ENCODE data around the gene GK2. TPM values are rescaled to one million over a fixed set of nuclear protein-coding genes. Genes with fewer than 3 reads are reported as not detected.

GK2 gene
- total and polyA plus RNA-seq, 7 experiments from 2014 or later: not detected

- no peak overlapping the region for H3K4me3 Mint-ChIP-seq
- ChIA-PET POLR2A (no interaction called here), CTCF (no interaction called here)
- intact Hi-C loops (cut with micrococcal nuclease): no loop called here
- H3K4me1 Mint-ChIP-seq: no peaks in the 10 kb centered on the region
- H3K27ac ChIP-seq (ENCODE audit: low read depth, low read length): no peak overlapping the region
- H3K4me3 ChIP-seq (ENCODE audit: low read length): no peak overlapping the region
- H3K27ac Mint-ChIP-seq: no peak overlapping the region
- no peak for DNase-seq
- ATAC-seq: no peak
- H3K27me3 ChIP-seq (ENCODE audit: control insufficient read depth in 2 of 2, insufficient read depth in 2 of 2, low read length in 2 of 2): no peaks in the 10 kb centered on the region
- no peaks in the 10 kb centered on the region for H3K4me1 ChIP-seq (ENCODE audit: control insufficient read depth in 2 of 2, insufficient read depth in 2 of 2, low read length in 2 of 2)
- H3K9me3 Mint-ChIP-seq: peaks cover 0 to 17% (median 4%) of the 10 kb centered on the region in 11 donors
- no peaks in the 10 kb centered on the region for H3K36me3 ChIP-seq (ENCODE audit: control insufficient read depth in 2 of 3, insufficient read depth in 3 of 3, low read length in 3 of 3)
- no peaks in the 10 kb centered on the region for H3K9me3 ChIP-seq (ENCODE audit: control insufficient read depth in 2 of 3, low read length in 3 of 3)
- no peaks in the 10 kb centered on the region for H3K36me3 Mint-ChIP-seq
- peaks cover 0 to 9% (median 0%) of the 10 kb centered on the region in 5 donors for H3K27me3 Mint-ChIP-seq
These were observed 31.5 kb upstream of the GK2 start for GRCh38 chr4:79439489-79439888.

- Histone ChIP-seq H3K4me1 (ENCODE audit: control insufficient read depth in 2 of 2, insufficient read depth in 2 of 2, low read length in 2 of 2) (no peaks in the 10 kb centered on the region), H3K36me3 (ENCODE audit: control insufficient read depth in 2 of 3, insufficient read depth in 3 of 3, low read length in 3 of 3) (no peaks in the 10 kb centered on the region), H3K27me3 (ENCODE audit: control insufficient read depth in 2 of 2, insufficient read depth in 2 of 2, low read length in 2 of 2) (no peaks in the 10 kb centered on the region), H3K4me3 (ENCODE audit: low read length) (no peak overlapping the region), H3K9me3 (ENCODE audit: control insufficient read depth in 2 of 3, low read length in 3 of 3) (no peaks in the 10 kb centered on the region), H3K27ac (ENCODE audit: low read depth, low read length) (no peak overlapping the region)
- ChIA-PET CTCF (no interaction called here), POLR2A (no interaction called here)
- DNase-seq (no peak), ATAC-seq (no peak)
- intact Hi-C loops (cut with micrococcal nuclease): no loop called here
- Mint-ChIP-seq H3K9me3 (peaks cover 0 to 5% (median 0%) of the 10 kb centered on the region in 11 donors), H3K4me3 (no peak overlapping the region), H3K36me3 (no peaks in the 10 kb centered on the region), H3K27ac (no peak overlapping the region), H3K27me3 (no peaks in the 10 kb centered on the region), H3K4me1 (no peaks in the 10 kb centered on the region)
These were observed 23.8 kb upstream of the GK2 start for GRCh38 chr4:79431839-79432238.

GRCh38 chr4:79429113-79429903, 21.3 kb upstream of the GK2 start:
- H3K4me3 ChIP-seq (ENCODE audit: low read length): no peak overlapping the region
- no peaks in the 10 kb centered on the region for H3K36me3 ChIP-seq (ENCODE audit: control insufficient read depth in 2 of 3, insufficient read depth in 3 of 3, low read length in 3 of 3)
- H3K4me1 ChIP-seq (ENCODE audit: control insufficient read depth in 2 of 2, insufficient read depth in 2 of 2, low read length in 2 of 2): no peaks in the 10 kb centered on the region
- ATAC-seq: no peak
- no peak overlapping the region for H3K27ac ChIP-seq (ENCODE audit: low read depth, low read length)
- intact Hi-C loops (cut with micrococcal nuclease): no loop called here
- CTCF ChIA-PET: no interaction called here
- H3K27ac Mint-ChIP-seq: no peak overlapping the region
- DNase-seq: no peak
- no peaks in the 10 kb centered on the region for H3K27me3 Mint-ChIP-seq
- POLR2A ChIA-PET: no interaction called here
- no peaks in the 10 kb centered on the region for H3K36me3 Mint-ChIP-seq
- peaks cover 0 to 4% (median 0%) of the 10 kb centered on the region in 11 donors for H3K9me3 Mint-ChIP-seq
- no peaks in the 10 kb centered on the region for H3K27me3 ChIP-seq (ENCODE audit: control insufficient read depth in 2 of 2, insufficient read depth in 2 of 2, low read length in 2 of 2)
- no peaks in the 10 kb centered on the region for H3K9me3 ChIP-seq (ENCODE audit: control insufficient read depth in 2 of 3, low read length in 3 of 3)
- H3K4me3 Mint-ChIP-seq: no peak overlapping the region
- H3K4me1 Mint-ChIP-seq: no peaks in the 10 kb centered on the region

GRCh38 chr4:79426989-79427388, 19.0 kb upstream of the GK2 start:
- Histone ChIP-seq H3K4me1 (ENCODE audit: control insufficient read depth in 2 of 2, insufficient read depth in 2 of 2, low read length in 2 of 2) (no peaks in the 10 kb centered on the region), H3K27me3 (ENCODE audit: control insufficient read depth in 2 of 2, insufficient read depth in 2 of 2, low read length in 2 of 2) (no peaks in the 10 kb centered on the region), H3K9me3 (ENCODE audit: control insufficient read depth in 2 of 3, low read length in 3 of 3) (no peaks in the 10 kb centered on the region), H3K27ac (ENCODE audit: low read depth, low read length) (no peak overlapping the region), H3K4me3 (ENCODE audit: low read length) (no peak overlapping the region), H3K36me3 (ENCODE audit: control insufficient read depth in 2 of 3, insufficient read depth in 3 of 3, low read length in 3 of 3) (no peaks in the 10 kb centered on the region)
- POLR2A ChIA-PET: no interaction called here
- ATAC-seq (no peak), DNase-seq (no peak)
- Mint-ChIP-seq H3K36me3 (no peaks in the 10 kb centered on the region), H3K9me3 (no peaks in the 10 kb centered on the region), H3K27me3 (no peaks in the 10 kb centered on the region), H3K4me3 (no peak overlapping the region), H3K27ac (no peak overlapping the region), H3K4me1 (no peaks in the 10 kb centered on the region)
- CTCF ChIA-PET: no interaction called here
- intact Hi-C loops (cut with micrococcal nuclease): no loop called here

GRCh38 chr4:79425586-79425985, 17.6 kb upstream of the GK2 start:
- H3K27ac Mint-ChIP-seq: no peak overlapping the region
- no peaks in the 10 kb centered on the region for H3K4me1 ChIP-seq (ENCODE audit: control insufficient read depth in 2 of 2, insufficient read depth in 2 of 2, low read length in 2 of 2)
- peaks cover 0 to 9% (median 1%) of the 10 kb centered on the region in 11 donors for H3K9me3 Mint-ChIP-seq
- no peak for DNase-seq
- no peaks in the 10 kb centered on the region for H3K27me3 ChIP-seq (ENCODE audit: control insufficient read depth in 2 of 2, insufficient read depth in 2 of 2, low read length in 2 of 2)
- H3K9me3 ChIP-seq (ENCODE audit: control insufficient read depth in 2 of 3, low read length in 3 of 3): no peaks in the 10 kb centered on the region
- intact Hi-C loops (cut with micrococcal nuclease): no loop called here
- no peak overlapping the region for H3K4me3 ChIP-seq (ENCODE audit: low read length)
- no peak overlapping the region for H3K4me3 Mint-ChIP-seq
- no peaks in the 10 kb centered on the region for H3K27me3 Mint-ChIP-seq
- no peaks in the 10 kb centered on the region for H3K36me3 ChIP-seq (ENCODE audit: control insufficient read depth in 2 of 3, insufficient read depth in 3 of 3, low read length in 3 of 3)
- no peaks in the 10 kb centered on the region for H3K4me1 Mint-ChIP-seq
- CTCF ChIA-PET: no interaction called here
- no peaks in the 10 kb centered on the region for H3K36me3 Mint-ChIP-seq
- no peak overlapping the region for H3K27ac ChIP-seq (ENCODE audit: low read depth, low read length)
- ATAC-seq: no peak
- POLR2A ChIA-PET: no interaction called here

GRCh38 chr4:79421483-79421882, 13.5 kb upstream of the GK2 start:
- H3K9me3 ChIP-seq (ENCODE audit: control insufficient read depth in 2 of 3, low read length in 3 of 3): no peaks in the 10 kb centered on the region
- H3K4me1 ChIP-seq (ENCODE audit: control insufficient read depth in 2 of 2, insufficient read depth in 2 of 2, low read length in 2 of 2): no peaks in the 10 kb centered on the region
- H3K27ac Mint-ChIP-seq: no peak overlapping the region
- no peak overlapping the region for H3K4me3 ChIP-seq (ENCODE audit: low read length)
- H3K9me3 Mint-ChIP-seq: peaks cover 0 to 20% (median 5%) of the 10 kb centered on the region in 11 donors
- no peaks in the 10 kb centered on the region for H3K4me1 Mint-ChIP-seq
- H3K27me3 Mint-ChIP-seq: no peaks in the 10 kb centered on the region
- ChIA-PET CTCF (interaction anchor here (0.7 kb wide), 1 partner anchor 997 kb away, joined by 3 read pairs; no protein-coding TSS in a partner anchor), POLR2A (no interaction called here)
- intact Hi-C loops (cut with micrococcal nuclease): no loop called here
- H3K27me3 ChIP-seq (ENCODE audit: control insufficient read depth in 2 of 2, insufficient read depth in 2 of 2, low read length in 2 of 2): no peaks in the 10 kb centered on the region
- DNase-seq: no peak
- no peaks in the 10 kb centered on the region for H3K36me3 ChIP-seq (ENCODE audit: control insufficient read depth in 2 of 3, insufficient read depth in 3 of 3, low read length in 3 of 3)
- ATAC-seq: no peak
- no peaks in the 10 kb centered on the region for H3K36me3 Mint-ChIP-seq
- H3K27ac ChIP-seq (ENCODE audit: low read depth, low read length): no peak overlapping the region
- no peak overlapping the region for H3K4me3 Mint-ChIP-seq

- intact Hi-C loops (cut with micrococcal nuclease): no loop called here
- Histone ChIP-seq H3K27ac (ENCODE audit: low read depth, low read length) (no peak overlapping the region), H3K36me3 (ENCODE audit: control insufficient read depth in 2 of 3, insufficient read depth in 3 of 3, low read length in 3 of 3) (no peaks in the 10 kb centered on the region), H3K9me3 (ENCODE audit: control insufficient read depth in 2 of 3, low read length in 3 of 3) (no peaks in the 10 kb centered on the region), H3K4me1 (ENCODE audit: control insufficient read depth in 2 of 2, insufficient read depth in 2 of 2, low read length in 2 of 2) (no peaks in the 10 kb centered on the region), H3K27me3 (ENCODE audit: control insufficient read depth in 2 of 2, insufficient read depth in 2 of 2, low read length in 2 of 2) (no peaks in the 10 kb centered on the region), H3K4me3 (ENCODE audit: low read length) (no peak overlapping the region)
- H3K36me3 Mint-ChIP-seq: no peaks in the 10 kb centered on the region
- H3K9me3 Mint-ChIP-seq: peaks cover 0 to 9% (median 0%) of the 10 kb centered on the region in 11 donors
- no peak overlapping the region for H3K27ac Mint-ChIP-seq
- no peak overlapping the region for H3K4me3 Mint-ChIP-seq
- no peak for ATAC-seq
- no peaks in the 10 kb centered on the region for H3K4me1 Mint-ChIP-seq
- CTCF ChIA-PET: no interaction called here
- POLR2A ChIA-PET: no interaction called here
- no peak for DNase-seq
- no peaks in the 10 kb centered on the region for H3K27me3 Mint-ChIP-seq
These were observed 5.9 kb upstream of the GK2 start for GRCh38 chr4:79413886-79414285.

Data from naive thymus-derived CD4-positive, alpha-beta T cell (primary cell).